GM19023 (cell line): ENCODE results near the gene CCR6.
"Not testable (repeated sequence)": the region's sequence is repeated elsewhere in the genome, so short reads cannot be mapped to it uniquely, and the experiment has no call there.

ENCODE experiments used
- ATAC-seq: cut with Tn5 transposase; IDR thresholded peaks from one replicate; pipeline ENCODE4 v1.9.1; 2021; ENCODE audit warnings: mild to moderate bottlenecking, moderate library complexity; ENCODE audit not compliant: unreplicated experiment

CCR6 gene

DNA sequence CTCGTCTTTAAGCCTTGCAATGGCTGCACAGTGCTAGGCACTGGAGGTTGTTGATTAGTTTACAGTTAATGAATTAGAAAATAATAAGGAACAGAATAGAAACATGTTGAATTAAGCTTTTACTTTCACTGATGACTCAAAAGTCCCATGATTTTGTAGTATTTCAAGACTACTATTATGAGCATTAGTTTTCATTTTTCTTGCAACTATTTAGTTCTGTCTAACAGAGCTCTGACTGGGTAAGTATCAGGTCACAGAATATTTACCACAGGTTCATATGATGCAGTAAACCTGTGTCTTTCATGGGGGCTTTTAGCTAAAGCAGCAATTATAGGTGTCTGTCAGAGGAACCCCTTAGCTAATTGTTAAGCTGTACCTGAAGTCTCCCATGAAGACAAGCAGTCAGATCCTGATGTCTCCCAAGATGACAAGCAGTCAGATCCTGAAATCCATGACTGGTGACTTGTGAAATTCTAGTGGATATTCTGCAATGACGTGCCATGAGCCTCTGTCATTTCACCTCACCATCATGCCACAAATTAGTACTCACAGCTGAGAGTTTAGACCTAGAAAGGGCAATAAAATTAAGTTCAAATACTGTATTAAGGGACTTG, 43.1 kb downstream of the CCR6 start:
- no peak for ATAC-seq

GRCh38 chr6:167167699-167168098, 44.8 kb downstream of the CCR6 start:
- ATAC-seq = not testable (repeated sequence)

- not testable (repeated sequence) for ATAC-seq
Measured at GRCh38 chr6:167168296-167168695, 45.4 kb downstream of the CCR6 start.

DNA sequence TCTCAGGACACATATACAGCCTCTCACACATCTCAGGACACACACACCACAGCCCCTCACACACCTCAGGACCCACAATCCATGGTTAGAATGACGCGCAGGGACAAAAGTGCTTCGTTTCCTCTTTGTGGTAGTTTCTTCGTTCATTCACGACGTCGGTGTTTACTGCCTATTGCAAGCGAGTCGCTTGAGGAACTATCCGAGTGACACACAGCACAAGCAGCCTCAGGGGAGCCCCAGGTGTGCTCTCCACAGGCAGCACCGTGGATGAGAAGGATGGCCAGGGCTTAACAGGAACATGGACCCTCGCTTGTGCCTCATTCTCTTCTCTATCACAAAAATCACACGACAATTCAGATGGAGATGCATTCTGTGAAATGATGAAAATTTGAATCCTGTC, 47.0 kb downstream of the CCR6 start:
- not testable (repeated sequence) for ATAC-seq

- not testable (repeated sequence) for ATAC-seq
Measured at GRCh38 chr6:167171300-167171699, 48.4 kb downstream of the CCR6 start.

DNA sequence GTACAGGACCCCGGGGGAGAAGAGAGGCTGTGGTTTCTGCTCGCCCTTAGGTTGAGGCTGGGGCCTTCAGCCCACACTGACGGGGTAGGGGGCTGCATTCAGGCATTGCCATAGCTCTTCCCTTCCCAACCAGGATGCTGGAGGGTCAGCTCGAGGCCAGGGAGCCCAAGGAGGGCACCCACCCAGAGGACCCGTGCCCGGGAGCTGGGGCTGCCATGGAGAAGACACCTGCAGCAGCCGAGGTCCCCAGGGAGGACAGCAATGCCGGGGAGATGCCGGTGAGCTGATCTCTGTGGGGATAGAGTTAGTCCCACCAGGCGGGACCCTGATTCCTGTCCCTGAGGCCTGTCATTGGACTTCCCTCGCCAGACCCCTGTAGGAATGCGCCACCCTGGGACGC, 49.1 kb downstream of the CCR6 start:
- ATAC-seq = not testable (repeated sequence)

GRCh38 chr6:167177271-167177670, 54.4 kb downstream of the CCR6 start:
- ATAC-seq = not testable (repeated sequence)

DNA sequence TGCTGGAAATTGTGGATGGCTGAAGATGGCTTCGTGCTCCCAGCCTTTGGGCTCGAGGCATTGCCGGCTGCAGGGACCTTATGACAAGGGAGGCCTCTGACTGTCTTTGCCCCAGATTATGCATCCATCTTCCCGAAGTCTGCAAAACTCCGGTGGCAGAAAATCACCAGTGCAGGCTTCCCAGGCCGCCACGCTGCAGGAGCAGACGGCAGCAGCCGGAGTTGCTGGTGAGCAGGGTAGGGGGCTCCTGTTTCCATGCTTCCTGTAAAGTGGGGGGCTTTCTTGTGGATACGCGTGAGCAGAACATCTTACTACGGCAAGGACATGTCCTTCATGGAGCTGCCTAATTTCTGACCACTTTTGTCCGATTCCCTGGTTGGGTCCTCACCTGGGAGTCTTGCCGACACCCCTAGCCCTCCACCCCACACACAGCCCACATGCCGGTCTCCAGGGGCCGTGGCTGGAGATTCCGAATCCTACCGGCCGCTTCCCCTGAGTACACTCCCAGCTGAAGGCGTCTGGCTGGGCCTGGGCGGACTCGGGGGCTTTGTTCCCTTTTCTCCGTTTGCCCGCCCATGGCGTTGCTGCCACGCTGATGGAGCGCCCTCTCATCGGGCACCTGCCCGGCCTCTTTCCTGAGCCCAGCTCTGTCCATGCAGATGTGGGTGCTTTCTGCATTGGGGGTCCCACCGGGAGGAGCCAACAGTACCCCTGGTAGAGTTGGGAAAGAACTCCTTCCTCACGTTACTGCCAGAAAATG, 56.2 kb downstream of the CCR6 start:
- ATAC-seq = not testable (repeated sequence)

DNA sequence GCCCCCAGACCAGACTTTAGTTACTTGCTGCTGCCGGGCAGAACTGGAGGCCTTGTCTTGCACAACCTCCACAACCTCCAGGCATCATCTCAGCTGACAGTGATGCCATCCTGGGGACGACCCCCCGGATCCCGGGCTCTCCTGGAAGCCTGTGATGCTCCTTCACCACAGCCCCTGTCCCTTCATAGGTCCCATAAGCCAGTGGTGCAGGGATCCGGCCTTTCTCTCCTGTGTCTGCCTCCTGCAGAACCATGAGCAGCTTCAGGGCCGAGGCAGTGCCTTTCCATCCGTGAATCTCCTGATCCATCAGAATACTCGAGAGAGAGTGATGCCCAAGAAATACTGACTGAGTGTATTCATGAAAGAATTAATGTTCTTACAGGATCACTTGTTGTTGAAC, 57.2 kb downstream of the CCR6 start:
- not testable (repeated sequence) for ATAC-seq

DNA sequence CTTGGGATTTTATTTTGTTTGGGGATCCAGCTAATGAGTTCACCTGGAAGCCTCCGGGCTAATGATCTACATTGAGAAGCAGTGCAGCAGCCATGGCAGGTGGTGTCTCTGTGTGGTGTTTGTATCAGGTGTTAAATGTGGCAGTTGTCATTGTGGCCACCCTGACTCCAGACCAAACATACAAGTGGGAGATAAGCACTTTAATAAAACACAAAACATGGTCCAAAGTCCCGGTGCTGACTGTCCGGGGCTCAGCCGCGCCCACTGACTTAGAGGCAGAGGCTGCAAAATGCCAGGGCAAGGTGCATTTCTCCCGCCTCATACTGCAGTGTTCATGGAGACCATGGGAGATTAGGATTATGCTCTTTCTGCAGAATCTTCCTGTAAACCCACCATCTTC, 58.5 kb downstream of the CCR6 start:
- ATAC-seq = not testable (repeated sequence)

- peak; percentile 72 for ATAC-seq
Measured at GRCh38 chr6:167182913-167183314, 60.0 kb downstream of the CCR6 start.

- not testable (repeated sequence) for ATAC-seq
Measured at GRCh38 chr6:167185101-167185500, 62.2 kb downstream of the CCR6 start.

- not testable (repeated sequence) for ATAC-seq
Measured at GRCh38 chr6:167187275-167187674, 64.4 kb downstream of the CCR6 start.
